CD14-positive monocyte (primary cell): Measurements from ENCODE around the gene FAM3C. TPM values are rescaled to one million over a fixed set of nuclear protein-coding genes. Genes with fewer than 3 reads are reported as not detected.

Experiments
- DNase-seq, 3 donors: peaks; one replicate each; pipeline ENCODE4 v3.0.0-alpha.2; 2011 to 2022
- H2AFZ ChIP-seq: 2 replicates; pipeline ENCODE4 v1.6.0; 2012; ENCODE audit warnings: mild to moderate bottlenecking, low read depth, low read length, inconsistent platforms; ENCODE audit not compliant: insufficient read depth, poor library complexity, severe bottlenecking
- H3K27ac ChIP-seq, 2 donors: 1 replicate in 1 of 2; 2 replicates in 1 of 2; pipeline ENCODE4 v1.5.1; 2012 to 2013; ENCODE audit warnings: low read length in 2 of 2, control low read depth in 1 of 2, inconsistent platforms in 1 of 2, low read depth in 1 of 2, mild to moderate bottlenecking in 1 of 2
- H3K27me3 ChIP-seq, 2 donors: one replicate each; pipeline versions ENCODE4 v1.6.0 to v1.6.1; 2011 to 2013; ENCODE audit warnings: low read length in 2 of 2; ENCODE audit not compliant: control insufficient read depth in 2 of 2, insufficient read depth in 2 of 2
- H3K36me3 ChIP-seq, 2 donors: replicated peaks in 1 of 2; 1 replicate in 1 of 2; 2 replicates in 1 of 2; pipeline versions ENCODE4 v1.5.1 to v1.6.1; 2012 to 2013; ENCODE audit warnings: low read length in 2 of 2, control low read depth in 1 of 2, inconsistent platforms in 1 of 2, mild to moderate bottlenecking in 1 of 2; ENCODE audit not compliant: insufficient read depth in 2 of 2, control insufficient read depth in 1 of 2
- H3K4me1 ChIP-seq, 2 donors: 1 replicate in 1 of 2; 2 replicates in 1 of 2; pipeline versions ENCODE4 v1.5.1 to v1.6.1; 2012 to 2013; ENCODE audit warnings: low read length in 2 of 2, control low read depth in 1 of 2, inconsistent platforms in 1 of 2, mild to moderate bottlenecking in 1 of 2, moderate library complexity in 1 of 2; ENCODE audit not compliant: insufficient read depth in 2 of 2, control insufficient read depth in 1 of 2
- H3K4me2 ChIP-seq: replicated peaks from 2 replicates; pipeline ENCODE3; 2012; ENCODE audit warnings: low read length, moderate library complexity, mild to moderate bottlenecking; ENCODE audit not compliant: poor library complexity, severe bottlenecking; ENCODE audit errors: extremely low read depth
- H3K4me3 ChIP-seq, 3 experiments: fragments of 200-600 bp in 1 of 3; sonication (generic) in 1 of 3; replicated peaks in 1 of 3; 1 replicate in 2 of 3; 2 replicates in 1 of 3; pipeline ENCODE4 v1.5.1; 2011 to 2013; ENCODE audit warnings: low read length in 3 of 3, mild to moderate bottlenecking in 3 of 3, control low read depth in 2 of 3, low read depth in 2 of 3, inconsistent platforms in 1 of 3, moderate library complexity in 1 of 3
- H3K79me2 ChIP-seq: 2 replicates; pipeline ENCODE4 v1.6.0; 2012; ENCODE audit warnings: mild to moderate bottlenecking, control low read depth, inconsistent platforms, low read length, moderate library complexity; ENCODE audit not compliant: insufficient read depth
- H3K9ac ChIP-seq: 2 replicates; pipeline ENCODE4 v1.6.0; 2017; ENCODE audit warnings: low read length, mild to moderate bottlenecking; ENCODE audit not compliant: insufficient read depth, poor library complexity, severe bottlenecking
- H3K9me3 ChIP-seq, 2 donors: replicated peaks in 1 of 2; 1 replicate in 1 of 2; 2 replicates in 1 of 2; pipeline versions ENCODE4 v1.5.1 to v1.6.1; 2012 to 2013; ENCODE audit warnings: low read length in 2 of 2, control low read depth in 1 of 2; ENCODE audit not compliant: control insufficient read depth in 1 of 2, insufficient read depth in 1 of 2
- H4K20me1 ChIP-seq: 2 replicates; pipeline ENCODE4 v1.6.0; 2012; ENCODE audit warnings: mild to moderate bottlenecking, low read length, control low read depth, moderate library complexity; ENCODE audit not compliant: insufficient read depth
- H3K27ac Mint-ChIP-seq, 7 donors: one replicate each; pipeline ENCODE4 v1.8.0; 2020; ENCODE audit warnings: mild to moderate bottlenecking in 7 of 7, mixed read lengths in 7 of 7, moderate library complexity in 6 of 7, inconsistent platforms in 2 of 7
- H3K27me3 Mint-ChIP-seq, 3 donors: one replicate each; pipeline ENCODE4 v1.8.0; 2021 to 2022; ENCODE audit warnings: low read depth in 3 of 3, mild to moderate bottlenecking in 3 of 3, mixed read lengths in 3 of 3, moderate library complexity in 3 of 3, inconsistent platforms in 1 of 3
- H3K36me3 Mint-ChIP-seq, 2 donors: one replicate each; pipeline ENCODE4 v1.8.0; 2020; ENCODE audit warnings: mixed read lengths in 2 of 2, inconsistent platforms in 1 of 2, mild to moderate bottlenecking in 1 of 2
- H3K4me1 Mint-ChIP-seq: one replicate; pipeline ENCODE4 v1.8.0; 2020; ENCODE audit warnings: mild to moderate bottlenecking, mixed read lengths
- H3K4me3 Mint-ChIP-seq, 2 donors: one replicate each; pipeline ENCODE4 v1.8.0; 2020; ENCODE audit warnings: mild to moderate bottlenecking in 2 of 2, mixed read lengths in 2 of 2, moderate library complexity in 1 of 2
- H3K9me3 Mint-ChIP-seq, 7 donors: one replicate each; pipeline ENCODE4 v1.8.0; 2020 to 2022; ENCODE audit warnings: mixed read lengths in 7 of 7, mild to moderate bottlenecking in 6 of 7, moderate library complexity in 6 of 7, inconsistent platforms in 2 of 7
- WGBS: methylation state at CpG from one replicate; pipeline ENCODE4 v1.1.5; 2013; ENCODE audit warnings: missing lambda C conversion rate; ENCODE audit not compliant: insufficient coverage; 5-methylcytosine and 5-hydroxymethylcytosine counted together
- intact Hi-C, 2 donors: fragments of 100-400 bp; cut with micrococcal nuclease; formaldehyde crosslinking; loops; one replicate each; pipeline versions ENCODE4 v1.15.0 to v1.15.1; 2023
- polyA plus RNA-seq, 3 donors: library from polyadenylated mRNA; depleted of rRNA in 1 of 3; unstranded in 2 of 3; stranded (reverse) in 1 of 3; fragments of 300-500 nt in 2 of 3; fragments of >200 nt in 1 of 3; fragmentation: Illumina TruSeq in 2 of 3; gene quantifications; 1 replicate in 2 of 3; 2 replicates in 1 of 3; pipeline ENCODE4 v1.2.3, GENCODE V29; 2012 to 2021
- TF ChIP-seq, protein P1 (sequence below): fragments of 200-600 bp; IDR thresholded peaks from one replicate; pipeline ENCODE4 v1.8.0; 2022; ENCODE audit warnings: antibody characterized with exemption, mild to moderate bottlenecking

The FAM3C gene
- polyA plus RNA-seq, 3 donors, result 5.5 to 13.0 (median 7.3) TPM

DNA sequence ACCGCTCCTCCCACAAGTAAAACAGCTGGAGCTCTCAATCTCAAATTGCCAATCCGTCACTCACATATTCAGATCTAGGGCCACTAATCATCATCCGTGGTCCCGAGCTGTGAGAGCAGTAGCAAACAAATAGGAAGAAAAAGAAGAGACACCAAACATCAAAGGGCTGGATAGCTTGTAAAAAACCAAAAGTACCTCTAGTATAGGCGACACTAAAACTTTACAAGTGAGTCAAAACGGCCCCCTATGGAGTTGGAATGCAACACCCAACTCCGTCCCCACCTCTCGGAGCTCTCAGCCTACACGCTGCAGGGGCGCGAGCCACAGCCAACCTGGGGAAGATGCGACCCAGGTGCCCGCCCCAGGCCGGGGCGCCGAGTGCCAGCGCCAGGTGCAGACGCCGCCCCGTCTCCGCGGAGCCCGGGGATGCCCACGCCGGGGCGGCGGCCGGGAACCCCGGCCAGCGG, 581 bp downstream of the FAM3C start:
- Histone ChIP-seq H3K27ac (peak overlapping the region in 1 of 2 donors; percentile 68), H3K27me3 (no peaks in the 10 kb centered on the region), H3K9me3 (peaks cover 0 to 5% of the 10 kb centered on the region in 2 donors), H2AFZ (peak overlapping the region; percentile 90), H3K4me1 (peaks cover 10 to 15% of the 10 kb centered on the region in 2 donors), H3K79me2 (peaks cover 12% of the 10 kb centered on the region), H3K36me3 (no peaks in the 10 kb centered on the region), H3K9ac (peak overlapping the region; percentile 88), H4K20me1 (no peaks in the 10 kb centered on the region), H3K4me2 (peak overlapping the region; percentile 96), H3K4me3 (peak overlapping the region; percentile 50 to 95 (median 84))
- TF ChIP-seq, protein P1, sequence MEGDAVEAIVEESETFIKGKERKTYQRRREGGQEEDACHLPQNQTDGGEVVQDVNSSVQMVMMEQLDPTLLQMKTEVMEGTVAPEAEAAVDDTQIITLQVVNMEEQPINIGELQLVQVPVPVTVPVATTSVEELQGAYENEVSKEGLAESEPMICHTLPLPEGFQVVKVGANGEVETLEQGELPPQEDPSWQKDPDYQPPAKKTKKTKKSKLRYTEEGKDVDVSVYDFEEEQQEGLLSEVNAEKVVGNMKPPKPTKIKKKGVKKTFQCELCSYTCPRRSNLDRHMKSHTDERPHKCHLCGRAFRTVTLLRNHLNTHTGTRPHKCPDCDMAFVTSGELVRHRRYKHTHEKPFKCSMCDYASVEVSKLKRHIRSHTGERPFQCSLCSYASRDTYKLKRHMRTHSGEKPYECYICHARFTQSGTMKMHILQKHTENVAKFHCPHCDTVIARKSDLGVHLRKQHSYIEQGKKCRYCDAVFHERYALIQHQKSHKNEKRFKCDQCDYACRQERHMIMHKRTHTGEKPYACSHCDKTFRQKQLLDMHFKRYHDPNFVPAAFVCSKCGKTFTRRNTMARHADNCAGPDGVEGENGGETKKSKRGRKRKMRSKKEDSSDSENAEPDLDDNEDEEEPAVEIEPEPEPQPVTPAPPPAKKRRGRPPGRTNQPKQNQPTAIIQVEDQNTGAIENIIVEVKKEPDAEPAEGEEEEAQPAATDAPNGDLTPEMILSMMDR, result no peak
- intact Hi-C loops, result no loop called here
- no peak for DNase-seq
- under 1% methylated on average over 26 of the region's 30 CpGs for WGBS
- peak overlapping the region in 3 of 7 donors; percentile 29 to 80 (median 54) for H3K27ac Mint-ChIP-seq
- peaks cover 4 to 6% of the 10 kb centered on the region in 2 donors for H3K36me3 Mint-ChIP-seq
- H3K9me3 Mint-ChIP-seq, result peaks cover 0 to 6% (median 4%) of the 10 kb centered on the region in 7 donors
- peak overlapping the region; percentile 71 to 91 for H3K4me3 Mint-ChIP-seq
- H3K4me1 Mint-ChIP-seq, result peaks cover 14% of the 10 kb centered on the region
- H3K27me3 Mint-ChIP-seq, result peaks cover 0 to 1% (median 1%) of the 10 kb centered on the region in 3 donors

DNA sequence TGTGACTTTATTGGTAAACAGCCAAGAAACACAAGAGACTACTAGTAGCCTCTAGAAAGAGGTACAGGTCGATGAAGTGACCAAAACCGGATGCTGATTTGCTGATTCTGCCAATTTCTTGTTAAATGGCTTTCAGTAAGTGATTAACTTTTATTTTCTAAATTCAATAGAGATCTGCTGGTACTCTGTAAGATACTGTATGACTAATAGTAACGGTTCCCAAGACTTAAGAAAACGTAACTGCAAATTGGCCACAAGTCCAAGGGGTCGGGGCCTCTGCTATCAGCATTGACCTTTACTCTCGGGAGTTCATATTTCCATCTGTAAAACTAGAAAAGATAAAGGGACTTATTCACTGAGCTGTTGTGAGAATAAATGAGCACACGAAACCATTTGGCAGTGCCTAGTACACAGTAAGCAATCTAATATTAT, 1.4 kb downstream of the FAM3C start:
- H3K4me1 Mint-ChIP-seq, result peaks cover 14% of the 10 kb centered on the region
- H3K27ac ChIP-seq, result no peak overlapping the region
- peaks cover 10 to 15% of the 10 kb centered on the region in 2 donors for H3K4me1 ChIP-seq
- no peak overlapping the region for H3K4me2 ChIP-seq
- no peaks in the 10 kb centered on the region for H3K36me3 ChIP-seq
- H3K9me3 Mint-ChIP-seq, result peaks cover 0 to 6% (median 4%) of the 10 kb centered on the region in 7 donors
- no peak overlapping the region for H2AFZ ChIP-seq
- no peak overlapping the region for H3K4me3 ChIP-seq
- peaks cover 0 to 1% (median 1%) of the 10 kb centered on the region in 3 donors for H3K27me3 Mint-ChIP-seq
- no peak overlapping the region for H3K9ac ChIP-seq
- peaks cover 12% of the 10 kb centered on the region for H3K79me2 ChIP-seq
- H3K4me3 Mint-ChIP-seq, result no peak overlapping the region
- no peaks in the 10 kb centered on the region for H4K20me1 ChIP-seq
- H3K9me3 ChIP-seq, result peaks cover 0 to 5% of the 10 kb centered on the region in 2 donors
- DNase-seq, result no peak
- intact Hi-C loops, result no loop called here
- 70% methylated on average over 2 of the region's 7 CpGs for WGBS
- no peak overlapping the region for H3K27ac Mint-ChIP-seq
- H3K36me3 Mint-ChIP-seq, result peaks cover 4 to 6% of the 10 kb centered on the region in 2 donors
- H3K27me3 ChIP-seq, result no peaks in the 10 kb centered on the region
- TF ChIP-seq, protein P1, result no peak
